NCI-H187 (cell line): Measurements from ENCODE around the gene CCDC197.

Source experiments
- DNase-seq, 2 experiments: peaks; one replicate each; lab custom pipeline; 2025; lab: John Stamatoyannopoulos, UW

CCDC197 gene

DNA sequence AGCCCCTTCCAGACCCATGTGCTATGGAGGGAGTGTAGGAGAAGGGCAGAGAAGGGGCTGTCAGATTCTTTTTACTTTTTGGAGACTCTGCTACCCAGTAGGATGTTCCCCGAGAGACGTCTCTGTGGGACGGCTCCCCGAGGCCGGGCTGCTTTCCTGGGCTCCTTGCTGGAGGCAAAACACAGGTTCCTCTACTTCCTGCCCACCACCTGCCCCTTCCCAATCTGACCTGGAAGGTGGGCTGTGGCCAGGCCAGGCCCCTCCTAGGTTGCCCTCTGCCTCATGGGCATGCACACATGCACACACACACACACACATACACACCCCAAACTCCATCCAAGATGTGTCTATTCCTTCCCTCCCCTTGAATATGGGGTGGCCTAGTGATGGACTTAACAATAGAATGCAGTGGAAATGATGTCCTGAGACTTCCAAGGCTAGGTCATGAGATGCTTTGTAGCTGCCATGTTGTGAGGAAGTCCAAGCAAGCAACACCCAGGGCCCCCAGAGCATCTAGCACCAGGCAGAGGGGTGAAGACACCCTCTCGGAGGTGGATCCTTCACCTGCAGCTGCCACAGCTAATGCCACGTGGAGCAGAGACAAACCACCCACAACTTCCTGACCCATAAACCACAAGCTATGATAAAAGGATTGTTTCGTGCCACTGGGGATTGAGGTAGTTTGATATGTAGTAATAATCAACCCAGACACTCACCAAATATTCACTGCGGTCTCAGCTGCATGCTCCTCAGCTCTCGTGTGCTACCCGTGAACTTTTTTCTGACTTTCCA lies 19.1 kb upstream of the CCDC197 start:
- DNase-seq: no peak

DNA sequence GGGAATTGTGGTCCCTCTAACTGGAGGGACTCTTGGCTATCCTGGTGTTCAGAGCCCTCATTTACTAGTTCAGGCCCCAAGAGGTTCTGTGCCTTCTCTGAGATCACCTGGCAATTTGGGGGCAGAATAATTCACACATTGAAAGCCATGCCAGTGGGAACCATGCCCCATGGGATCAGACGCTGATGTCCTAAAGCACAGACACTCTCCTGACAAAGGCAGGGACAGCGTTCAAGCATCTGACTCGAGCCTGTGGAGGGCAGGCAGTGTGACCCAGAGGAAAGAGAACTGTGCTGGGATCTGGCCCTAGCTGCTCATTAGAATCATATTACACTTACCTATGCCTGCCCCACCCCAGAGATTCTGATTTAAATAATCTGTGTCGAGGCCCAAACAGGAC lies 18.4 kb upstream of the CCDC197 start:
- DNase-seq: no peak

DNA sequence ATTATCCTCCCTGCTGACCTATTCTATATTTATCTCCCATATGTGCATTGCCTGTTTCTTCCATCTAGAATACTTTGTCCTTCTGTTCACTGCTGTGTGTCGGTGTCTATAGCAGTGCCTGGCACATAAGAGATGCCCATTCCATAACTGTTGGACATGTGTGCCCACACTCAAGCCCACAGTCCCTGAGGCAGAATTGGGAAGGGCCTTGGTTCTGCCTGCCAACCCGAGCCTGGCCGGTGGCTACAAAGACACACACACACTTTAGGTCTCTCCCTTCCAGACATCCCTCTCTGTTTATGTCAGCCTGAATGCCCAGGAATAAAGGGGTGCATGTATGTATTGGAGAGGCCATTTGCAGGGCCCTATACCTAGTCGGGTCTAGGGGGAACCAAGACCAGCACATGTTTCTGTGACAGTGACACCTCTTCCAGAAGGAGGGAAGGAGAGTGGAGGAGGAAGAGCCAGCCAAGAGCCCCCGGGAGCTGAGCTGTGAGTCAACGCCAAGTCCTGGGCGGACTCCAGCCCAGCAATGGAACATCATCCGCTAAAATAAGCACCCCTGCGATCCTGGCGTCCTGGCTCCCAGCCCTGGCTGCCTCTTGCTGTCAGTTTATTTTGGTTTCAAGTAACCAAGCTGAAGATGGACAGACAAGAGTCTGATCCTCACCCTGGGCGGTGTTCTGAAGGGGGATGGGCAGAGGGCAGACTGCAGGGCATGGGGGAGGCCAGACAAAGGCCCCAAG lies 16.5 kb upstream of the CCDC197 start:
- DNase-seq: no peak

DNA sequence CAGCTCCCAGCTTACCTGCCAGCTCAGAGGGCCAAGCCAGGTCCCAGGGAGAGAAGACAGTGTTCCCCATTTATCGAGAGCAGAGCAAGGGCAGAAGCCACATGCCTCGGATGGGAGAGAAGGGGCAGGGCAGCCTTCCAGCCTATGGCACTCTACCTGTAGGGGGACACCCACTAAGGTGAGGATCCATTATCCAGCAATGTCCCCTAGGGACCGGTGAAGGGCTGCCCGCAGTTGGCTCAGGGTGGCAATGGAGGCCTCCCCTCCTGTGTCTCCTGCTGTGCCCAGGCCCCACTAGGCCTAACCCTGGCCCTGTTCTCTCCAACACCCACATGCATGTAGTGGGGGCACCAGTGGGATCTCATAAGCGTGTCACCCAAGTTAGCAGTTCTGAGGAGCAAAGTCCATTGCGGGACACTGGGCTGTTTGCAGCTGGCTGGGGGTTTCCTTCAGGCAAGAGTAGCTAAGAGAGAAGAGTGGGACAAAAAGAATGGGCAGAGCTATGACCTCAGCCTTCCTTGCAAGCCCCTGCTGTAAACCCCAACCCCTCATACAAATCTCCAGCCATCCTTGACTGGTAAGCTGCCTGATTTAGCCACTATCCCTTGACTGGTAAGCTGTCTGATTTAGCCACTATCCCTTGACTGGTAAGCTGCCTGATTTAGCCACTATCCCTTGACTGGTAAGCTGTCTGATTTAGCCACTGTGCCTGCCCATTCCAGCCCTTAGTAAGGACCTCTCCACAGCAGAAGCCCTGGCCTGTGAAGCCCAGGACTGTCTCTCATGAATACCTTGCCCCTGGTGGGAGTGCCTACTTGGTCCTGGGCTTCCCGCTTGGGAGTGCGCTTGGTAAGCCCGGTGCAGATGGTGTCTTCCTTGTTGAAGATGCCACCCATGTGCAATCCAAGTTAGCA lies 15.5 kb upstream of the CCDC197 start:
- no peak for DNase-seq

DNA sequence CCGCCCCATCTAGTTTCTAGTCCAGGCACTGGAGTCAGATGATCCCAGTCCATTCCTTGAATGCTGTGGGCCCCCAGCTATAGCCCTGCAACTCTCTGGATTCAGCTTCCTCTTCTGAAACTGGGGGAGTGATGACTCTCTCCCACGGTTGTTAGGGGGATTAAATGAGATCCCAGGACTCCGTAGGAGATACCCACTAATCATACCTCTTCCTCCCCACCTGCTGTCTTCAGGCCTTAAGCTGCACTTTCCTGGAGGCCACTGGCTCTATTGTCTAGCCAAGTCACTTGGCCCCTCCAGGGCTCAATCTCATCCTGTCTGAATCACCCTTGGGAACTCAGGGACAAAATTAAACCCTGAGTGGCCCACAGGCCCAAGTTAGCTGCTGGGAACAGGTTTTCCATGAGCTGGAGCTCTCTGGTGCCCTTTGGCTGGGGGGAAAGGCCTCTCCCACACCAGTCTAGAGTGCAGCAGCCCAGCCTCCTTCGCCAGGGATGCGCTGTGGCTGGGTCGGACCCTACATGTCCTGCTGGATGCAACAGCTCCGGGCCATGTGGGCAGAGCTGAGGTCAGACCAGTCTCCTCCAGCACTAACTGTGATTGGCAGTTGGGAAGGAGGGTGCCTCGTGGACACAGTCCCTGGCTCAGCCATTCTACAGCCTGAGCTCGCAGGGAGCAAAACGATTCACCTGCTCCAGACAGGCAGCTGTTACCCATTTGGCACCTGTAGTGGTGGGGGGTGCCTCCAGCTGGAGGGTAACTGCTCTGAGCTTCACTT lies 14.7 kb upstream of the CCDC197 start:
- DNase-seq: no peak

DNA sequence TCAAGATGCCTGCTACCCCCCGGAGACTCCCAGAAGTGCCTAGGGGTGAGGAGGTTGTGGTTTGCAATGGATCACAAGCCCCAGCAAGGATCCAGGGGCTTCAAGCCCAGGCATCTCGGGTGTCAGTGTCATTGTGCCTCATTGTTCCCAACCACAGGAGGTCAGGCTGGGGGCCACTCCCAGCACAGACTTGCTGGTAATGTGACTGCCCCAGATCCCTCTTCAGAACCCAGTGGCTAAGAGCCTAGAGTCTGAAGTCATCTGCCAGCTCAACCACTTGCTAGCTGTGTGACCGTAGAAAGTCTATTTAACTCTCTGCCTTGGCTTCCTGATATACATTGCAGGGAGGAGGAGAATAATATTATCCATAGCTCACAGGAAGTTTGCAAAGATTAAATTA lies 13.0 kb upstream of the CCDC197 start:
- no peak for DNase-seq

DNA sequence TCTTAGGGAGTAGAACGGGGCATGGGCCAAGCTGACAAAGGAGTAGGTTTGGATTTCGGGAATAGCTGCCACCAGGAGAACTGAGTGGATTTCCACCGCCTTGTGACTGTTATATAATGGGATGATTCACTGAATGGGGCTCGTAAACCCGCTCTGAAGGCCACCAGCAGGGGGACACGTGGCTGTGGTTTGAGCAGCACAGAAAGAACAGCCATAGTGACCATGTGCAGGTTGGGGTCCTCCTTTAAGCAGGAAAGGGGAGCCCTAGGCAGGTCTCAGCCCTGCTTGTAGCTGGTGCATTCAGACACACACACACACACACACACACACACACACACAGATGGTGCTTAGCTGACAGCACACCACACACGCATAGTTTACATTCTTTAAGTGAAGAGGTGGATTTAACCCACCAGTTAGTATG lies 12.1 kb upstream of the CCDC197 start:
- DNase-seq: no peak

DNA sequence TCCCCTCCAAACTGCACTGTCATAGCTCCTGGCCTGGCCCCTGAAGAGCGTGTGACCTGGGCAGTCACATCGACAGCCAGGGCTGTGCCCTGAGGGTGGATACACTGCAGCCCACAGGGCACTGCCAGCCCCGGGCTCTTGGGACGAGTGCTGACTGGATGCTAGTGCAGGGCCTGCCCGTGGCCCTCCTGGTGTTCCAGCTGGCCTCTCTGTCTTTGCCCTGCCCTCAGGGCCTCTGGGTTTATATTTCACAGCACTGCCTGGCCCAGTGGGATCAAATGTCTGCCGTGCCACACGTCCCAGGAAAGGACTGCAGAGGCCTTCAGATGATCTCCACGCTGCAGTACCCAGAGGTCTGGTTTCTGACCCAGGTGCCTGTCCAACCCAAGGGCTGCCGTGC lies 10.1 kb upstream of the CCDC197 start:
- DNase-seq: no peak

DNA sequence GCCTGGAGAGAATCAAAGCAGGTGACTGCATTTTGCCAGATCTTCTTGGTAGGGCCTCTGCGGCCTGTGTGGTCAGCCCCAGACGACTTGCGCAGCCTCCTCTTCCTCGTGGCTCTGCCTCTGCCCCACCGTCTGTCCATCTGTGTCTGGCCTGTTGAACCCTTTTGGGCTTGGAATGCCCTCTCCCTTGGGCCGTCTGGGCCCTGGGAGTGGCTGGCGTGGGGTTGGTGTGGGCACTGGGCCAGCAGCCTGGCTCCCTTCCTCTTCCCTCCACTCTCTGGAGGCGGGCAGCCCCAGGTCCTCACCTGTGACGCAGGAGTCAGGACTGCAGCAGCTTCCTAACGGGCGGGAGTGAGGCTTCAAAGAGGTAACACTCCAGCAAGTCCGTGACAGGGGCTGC lies 9.7 kb upstream of the CCDC197 start:
- no peak for DNase-seq

DNA sequence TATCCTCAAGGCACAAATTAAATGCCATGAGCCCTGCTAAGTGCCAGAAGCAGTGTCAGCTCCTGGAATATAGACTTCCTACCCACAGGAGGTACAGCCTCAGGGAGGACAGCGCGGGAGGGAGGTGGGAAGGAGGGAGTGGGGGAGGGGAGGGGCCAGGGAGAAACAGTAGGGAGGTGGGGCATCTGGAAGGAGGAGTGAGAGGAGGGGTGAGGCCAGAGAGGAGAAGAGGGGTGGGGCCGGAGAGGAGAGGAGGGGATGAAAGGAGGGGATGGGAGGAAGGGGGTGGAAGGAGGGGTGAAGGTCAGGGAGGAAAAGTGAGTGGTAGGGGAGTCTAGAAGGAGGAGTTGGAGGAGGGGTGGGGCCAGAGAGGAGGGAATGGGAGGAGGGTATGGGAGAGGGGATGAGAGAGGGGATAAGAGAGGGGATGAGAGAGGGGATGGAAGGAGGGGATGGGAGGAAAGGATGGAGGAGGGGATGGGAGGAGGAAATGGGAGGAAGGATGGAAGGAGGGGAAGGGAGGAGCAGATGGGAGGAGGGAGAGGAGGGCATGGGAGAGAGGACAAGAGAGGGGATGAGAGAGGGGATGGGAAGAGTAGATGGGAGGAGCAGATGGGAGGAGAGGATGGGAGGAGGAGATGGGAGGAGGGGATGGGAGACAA lies 9.2 kb upstream of the CCDC197 start:
- DNase-seq: no peak

DNA sequence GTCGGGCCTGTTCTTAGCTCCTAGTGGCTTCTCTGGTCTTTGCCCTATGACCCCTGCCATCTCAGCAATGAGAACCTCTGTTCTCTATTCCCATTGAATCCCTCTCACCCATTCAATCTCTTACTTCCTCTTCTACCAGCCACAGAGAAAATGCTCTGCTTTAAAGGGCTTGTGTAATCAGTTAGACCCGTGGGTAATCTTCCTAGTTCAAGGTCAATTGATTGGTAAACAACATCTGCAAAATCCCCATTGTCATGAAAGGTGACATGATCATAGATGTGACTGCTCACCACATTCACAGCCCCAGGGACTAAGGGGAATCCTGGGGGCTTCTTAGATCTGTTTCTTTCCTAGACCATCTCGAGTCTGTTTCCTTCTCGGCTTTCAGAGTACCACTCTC lies 7.2 kb upstream of the CCDC197 start:
- no peak for DNase-seq

DNA sequence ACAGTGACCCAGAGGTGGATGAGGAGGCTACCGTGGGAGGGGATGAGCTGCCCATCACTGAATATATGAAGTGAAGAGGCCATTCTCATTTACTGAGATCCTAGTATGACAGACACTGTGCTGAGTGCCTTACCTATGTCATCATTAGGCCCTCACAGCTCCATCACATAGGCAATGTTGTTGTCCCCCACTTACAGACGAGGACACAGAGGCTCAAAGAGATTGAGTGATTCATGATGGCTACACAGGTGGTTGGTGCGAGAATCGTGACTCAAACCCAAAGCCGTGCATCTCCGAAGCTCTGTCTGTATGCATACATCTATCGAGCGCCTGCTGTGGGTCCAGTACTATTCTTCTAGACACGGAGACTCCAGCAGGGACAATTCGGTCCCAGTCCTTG lies 5.9 kb upstream of the CCDC197 start:
- no peak for DNase-seq

DNA sequence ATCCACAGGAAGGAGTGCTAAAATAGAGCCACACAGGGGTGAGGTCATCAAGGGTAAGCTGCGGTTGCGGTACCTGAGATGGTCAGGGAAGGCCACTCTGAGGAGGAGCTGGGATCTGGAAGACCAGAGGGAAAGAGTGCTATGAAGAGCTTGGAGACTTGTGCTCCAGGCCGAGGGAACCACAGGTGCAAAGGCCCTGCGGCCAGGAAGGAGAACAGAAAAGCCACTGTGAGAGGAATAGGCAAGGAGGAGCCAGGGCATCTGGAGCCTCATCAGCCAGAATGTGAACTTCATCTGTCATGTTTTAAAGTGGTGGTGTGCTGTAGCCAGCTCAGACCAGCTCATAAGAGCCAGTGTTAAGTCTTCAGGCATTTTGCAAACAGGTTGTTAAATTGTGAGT lies 5.5 kb upstream of the CCDC197 start:
- DNase-seq: no peak

DNA sequence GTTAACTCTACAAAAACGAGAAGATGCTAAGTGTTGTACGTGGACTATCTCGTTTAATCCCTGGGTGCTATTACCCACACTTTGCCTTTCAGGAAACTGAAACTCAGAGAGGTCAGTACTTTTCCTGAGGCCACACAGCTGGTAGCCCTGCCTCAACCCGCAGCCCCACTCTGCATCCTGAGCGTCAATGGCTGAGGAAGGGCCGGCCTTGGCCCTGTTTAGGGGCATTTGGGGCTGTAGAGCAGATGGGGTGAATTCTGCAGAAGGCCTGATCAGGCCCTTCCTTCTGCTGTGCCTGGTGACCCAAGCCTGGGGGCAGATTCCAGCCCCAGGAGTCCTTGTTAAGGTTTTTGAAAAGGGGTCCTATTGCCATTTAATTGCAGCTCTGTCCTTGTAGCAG lies 3.7 kb upstream of the CCDC197 start:
- no peak for DNase-seq

DNA sequence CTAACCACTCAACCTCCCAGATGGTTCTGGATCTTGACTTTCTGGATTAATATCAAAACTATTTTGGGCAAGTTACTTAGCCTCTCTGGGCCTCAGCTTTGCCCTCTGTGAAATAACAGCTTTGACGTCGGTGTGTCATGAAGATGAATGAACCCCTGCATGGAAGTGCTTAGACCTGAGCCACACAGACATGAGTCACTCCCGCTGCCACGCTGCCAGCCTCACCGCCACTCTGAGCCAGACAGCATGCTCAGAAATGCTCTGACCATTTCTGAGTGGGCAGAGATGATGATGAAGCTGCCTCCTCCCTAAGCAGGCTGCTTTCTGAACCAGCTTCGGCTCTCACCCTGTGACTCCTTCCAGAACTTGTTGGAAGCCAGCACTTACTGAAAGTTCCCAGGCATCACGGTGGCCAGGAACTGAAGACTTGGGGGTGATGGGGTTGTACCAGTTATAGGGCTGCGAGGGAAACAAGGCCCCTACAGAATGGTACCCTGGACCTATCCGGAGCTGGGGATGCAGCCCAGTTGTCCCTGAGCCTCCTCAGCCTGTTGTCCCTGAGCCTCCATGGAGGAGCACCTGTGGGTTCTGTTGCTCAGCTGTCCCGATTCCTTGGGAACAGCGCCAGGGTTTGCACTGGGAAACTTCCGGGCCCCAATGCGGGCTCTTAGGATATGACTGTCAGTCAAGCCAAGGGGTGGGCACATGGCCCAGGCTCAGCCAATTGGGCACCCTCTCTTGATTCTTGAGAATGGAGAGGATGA lies 2.0 kb upstream of the CCDC197 start:
- no peak for DNase-seq

DNA sequence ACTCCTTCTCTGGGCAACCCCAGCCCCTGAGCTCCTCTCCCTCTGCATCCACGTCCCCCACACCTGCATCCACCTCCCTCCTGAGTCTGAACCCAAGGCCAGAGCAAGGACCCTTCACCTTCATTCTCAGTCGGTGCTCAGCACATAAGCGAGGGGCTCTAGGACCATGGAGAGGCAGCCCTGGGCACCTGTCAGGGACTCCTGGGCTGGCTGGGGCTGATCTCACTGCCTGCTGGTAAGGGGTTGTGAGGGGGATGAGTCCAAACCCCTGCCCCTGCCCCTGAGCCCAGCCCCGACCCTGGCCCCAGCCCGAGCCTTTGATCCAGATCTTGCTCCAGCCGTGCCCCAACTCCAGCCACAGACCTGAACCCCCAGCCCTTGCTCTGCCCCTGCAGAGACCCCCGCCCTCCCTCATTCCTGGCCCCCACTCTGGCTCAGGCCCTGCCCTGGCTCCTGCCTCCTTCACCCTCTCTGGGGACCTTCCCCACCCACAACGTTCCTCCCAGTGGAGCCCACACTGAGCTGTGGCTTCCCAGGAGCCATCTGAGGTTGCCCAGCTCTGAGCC lies 888 bp upstream of the CCDC197 start:
- no peak for DNase-seq

DNA sequence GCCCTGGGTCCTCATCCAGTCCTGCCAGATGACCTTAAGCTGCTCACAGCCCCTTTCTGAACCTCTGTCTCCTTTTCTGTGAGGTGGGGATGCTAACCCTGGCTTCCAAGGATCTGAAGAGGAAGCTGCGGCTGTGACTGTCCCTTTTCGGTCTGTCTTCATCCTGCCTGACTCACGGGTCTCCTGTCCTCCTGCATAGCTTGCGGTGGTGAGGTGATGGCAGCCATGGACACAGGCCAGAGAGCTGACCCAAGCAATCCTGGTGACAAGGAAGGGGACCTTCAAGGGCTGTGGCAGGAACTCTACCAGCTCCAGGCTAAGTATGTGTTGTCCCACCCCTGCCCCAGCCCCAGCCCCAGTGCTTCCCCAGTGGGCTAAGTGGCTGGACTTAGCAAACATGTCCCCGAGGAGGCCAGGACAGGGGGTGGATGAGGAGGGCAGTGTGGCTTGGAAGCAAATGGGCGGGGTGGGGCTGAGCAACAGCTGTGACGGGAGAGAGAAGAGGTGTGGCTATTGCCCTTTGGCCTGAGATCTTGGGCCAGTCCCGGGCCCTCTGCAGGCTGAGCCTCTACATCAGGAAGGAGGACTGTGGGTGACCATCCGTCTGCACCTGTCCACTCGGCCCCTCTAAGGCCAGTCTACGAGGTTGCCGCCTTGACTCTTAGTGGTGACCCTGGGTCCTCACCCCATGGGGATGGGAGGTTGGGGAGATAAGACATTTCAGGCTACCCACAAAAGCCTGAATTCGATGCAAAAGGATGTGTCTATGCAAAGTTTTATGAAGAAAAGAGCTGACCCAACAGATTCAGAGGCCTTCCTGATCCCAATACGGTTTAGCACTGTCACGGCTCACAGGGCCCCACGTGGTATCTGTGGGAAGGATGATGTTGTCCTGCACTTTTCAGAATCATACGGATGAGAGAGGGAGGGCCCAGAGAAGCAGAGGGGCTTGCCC lies 1.1 kb downstream of the CCDC197 start:
- no peak for DNase-seq

DNA sequence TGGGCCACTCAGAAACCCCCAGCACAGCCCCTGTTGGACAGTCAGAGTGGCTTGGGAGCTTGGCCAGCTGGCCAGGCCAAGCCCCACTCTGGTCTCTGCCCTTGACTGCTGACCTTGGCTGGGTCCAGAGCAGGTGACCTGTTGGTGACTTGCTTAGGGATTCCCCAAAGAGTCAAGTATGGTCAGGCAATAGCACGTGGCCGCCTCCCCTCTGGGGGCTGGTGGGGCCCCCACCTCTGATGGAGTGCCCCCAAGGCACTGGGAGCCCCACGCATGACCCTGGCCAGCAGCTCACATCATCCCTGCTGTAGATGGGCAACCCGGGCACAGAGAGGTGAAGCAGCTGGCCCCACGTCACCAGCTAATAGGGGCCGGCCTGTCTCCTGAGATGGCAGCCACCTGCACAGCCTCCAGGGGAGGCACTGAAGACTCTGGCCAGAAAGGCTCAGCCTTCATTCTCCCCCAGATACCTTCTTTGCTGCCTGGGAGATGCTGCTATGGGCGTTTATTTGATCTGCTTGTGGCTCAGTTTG lies 1.8 kb downstream of the CCDC197 start:
- DNase-seq: no peak

DNA sequence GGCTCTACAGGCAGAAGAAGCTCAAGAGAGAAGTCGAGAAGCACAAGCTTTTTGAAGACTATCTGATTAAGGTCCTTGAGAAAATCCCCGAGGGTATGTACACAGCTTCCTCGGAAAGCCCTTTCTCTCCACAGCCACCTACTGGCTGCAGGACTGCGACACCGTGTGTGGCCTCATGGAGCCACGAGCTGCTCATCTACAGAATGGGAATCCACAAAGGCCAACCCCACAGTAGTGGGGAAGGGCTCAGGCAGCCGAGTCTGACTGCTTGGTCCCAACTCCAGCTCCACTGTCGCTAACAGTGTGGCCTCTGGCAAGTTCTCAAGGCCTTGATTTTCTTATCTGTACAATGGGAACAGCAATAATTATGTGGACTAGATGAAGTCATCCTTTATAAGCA lies 2.5 kb downstream of the CCDC197 start:
- no peak for DNase-seq
